Keratinocyte (primary cell): ENCODE results near the gene ACTN1. TPM values are rescaled to one million over a fixed set of nuclear protein-coding genes. Genes with fewer than 3 reads are reported as not detected.

Source experiments
- DNase-seq: peaks from one replicate; pipeline ENCODE4 v3.0.0-alpha.2; 2011; ENCODE audit warnings: low read depth, missing footprints, low spot score
- FAIRE-seq: peaks from 2 replicates; lab custom pipeline; 2011; peaks lifted over from hg19 to GRCh38; lab: Jason Lieb, UNC
- H2AFZ ChIP-seq: 2 replicates; pipeline ENCODE4 v1.6.0; 2012; ENCODE audit warnings: low read length, control low read depth, inconsistent platforms; ENCODE audit not compliant: control insufficient read depth
- H3K27ac ChIP-seq: 2 replicates; pipeline ENCODE4 v1.5.1; 2011; ENCODE audit warnings: low read length; ENCODE audit not compliant: control insufficient read depth, insufficient read depth
- H3K27me3 ChIP-seq: 3 replicates; pipeline ENCODE4 v1.6.0; 2011; ENCODE audit warnings: low read length; ENCODE audit not compliant: control insufficient read depth, insufficient read depth; ENCODE audit errors: extremely low read depth
- H3K36me3 ChIP-seq, 2 experiments: 2 replicates in 1 of 2; 3 replicates in 1 of 2; pipeline ENCODE4 v1.5.1; 2011; ENCODE audit warnings: low read length in 2 of 2, mild to moderate bottlenecking in 1 of 2; ENCODE audit not compliant: control insufficient read depth in 2 of 2, insufficient read depth in 2 of 2; ENCODE audit errors: extremely low read depth in 1 of 2
- H3K4me1 ChIP-seq: 3 replicates; pipeline ENCODE4 v1.5.1; 2011; ENCODE audit warnings: low read length; ENCODE audit not compliant: control insufficient read depth, insufficient read depth; ENCODE audit errors: extremely low read depth
- H3K4me2 ChIP-seq: 3 replicates; pipeline ENCODE4 v1.6.0; 2011; ENCODE audit warnings: low read depth, low read length; ENCODE audit not compliant: control insufficient read depth, insufficient read depth; ENCODE audit errors: extremely low read depth
- H3K4me3 ChIP-seq, 3 experiments: fragments of 200-600 bp in 1 of 3; sonication (generic) in 1 of 3; 2 replicates in 2 of 3; 3 replicates in 1 of 3; pipeline ENCODE4 v1.5.1; 2011 to 2016; ENCODE audit warnings: low read length in 3 of 3, mild to moderate bottlenecking in 3 of 3, control low read depth in 2 of 3, inconsistent platforms in 1 of 3, low read depth in 1 of 3, mixed read lengths in 1 of 3, mixed run types in 1 of 3, moderate library complexity in 1 of 3; ENCODE audit not compliant: control insufficient read depth in 2 of 3, insufficient read depth in 2 of 3; ENCODE audit errors: extremely low read depth in 1 of 3
- H3K79me2 ChIP-seq: 2 replicates; pipeline ENCODE4 v1.6.0; 2012; ENCODE audit warnings: low read length; ENCODE audit not compliant: control insufficient read depth, insufficient read depth
- H3K9ac ChIP-seq: 3 replicates; pipeline ENCODE4 v1.6.0; 2011; ENCODE audit warnings: low read length; ENCODE audit not compliant: control insufficient read depth, insufficient read depth; ENCODE audit errors: extremely low read depth
- H3K9me1 ChIP-seq: 3 replicates; pipeline ENCODE4 v1.6.0; 2011; ENCODE audit warnings: low read length; ENCODE audit not compliant: control insufficient read depth, insufficient read depth; ENCODE audit errors: extremely low read depth
- H3K9me3 ChIP-seq: 2 replicates; pipeline ENCODE4 v1.5.1; 2012; ENCODE audit warnings: low read depth, low read length; ENCODE audit not compliant: control insufficient read depth
- H4K20me1 ChIP-seq: 3 replicates; pipeline ENCODE4 v1.6.0; 2011; ENCODE audit warnings: low read length; ENCODE audit not compliant: control insufficient read depth, insufficient read depth; ENCODE audit errors: extremely low read depth
- CTCF ChIP-seq, 3 experiments: IDR thresholded peaks in 1 of 3; conservative IDR thresholded peaks in 1 of 3; optimal IDR thresholded peaks in 1 of 3; 2 replicates in 2 of 3; 3 replicates in 1 of 3; pipeline versions ENCODE3 to v1.5.1; 2011; ENCODE audit warnings: low read length in 3 of 3, mild to moderate bottlenecking in 3 of 3, moderate library complexity in 2 of 3, control low read depth in 1 of 3, inconsistent platforms in 1 of 3; ENCODE audit not compliant: insufficient read depth in 2 of 3; ENCODE audit errors: extremely low read depth in 1 of 3
- EZH2 ChIP-seq: IDR thresholded peaks from one replicate; pipeline ENCODE4 v1.6.1; 2012; ENCODE audit warnings: inconsistent platforms, mild to moderate bottlenecking, low read length, moderate library complexity
- dilution Hi-C: fragments of 300-500 bp; cut with MboI; formaldehyde crosslinking; loops from one replicate; pipeline ENCODE4 v1.7.0; 2020; ENCODE audit warnings: low sequenced_read_pairs; ENCODE audit not compliant: extremely low pct_ligation_motif_present
- polyA plus RNA-seq, 5 experiments: library from polyadenylated mRNA; depleted of rRNA in 3 of 5; stranded (reverse) in 3 of 5; stranded (forward) in 1 of 5; unstranded in 1 of 5; fragments of >200 nt; gene quantifications; 1 replicate in 1 of 5; 2 replicates in 3 of 5; 3 replicates in 1 of 5; pipeline versions ENCODE4 v1.2.1 to v1.2.3, GENCODE V29; 2011 to 2012; ENCODE audit warnings: missing spikeins in 2 of 5, low read depth in 1 of 5, low replicate concordance in 1 of 5

Gene ACTN1
- polyA plus RNA-seq, 1 donor (not counting 4 experiments of a cell fraction or from before 2014, with no cell fraction given): 558 TPM

GRCh38 chr14:69005432-69006148 lies 26.5 kb upstream of the ACTN1 start:
- Histone ChIP-seq H3K9ac (no peak overlapping the region), H3K9me1 (no peaks in the 10 kb centered on the region), H2AFZ (no peak overlapping the region), H3K9me3 (no peaks in the 10 kb centered on the region), H3K4me3 (peak overlapping the region in 1 of 3 experiments; percentile 23), H3K79me2 (no peaks in the 10 kb centered on the region), H3K27me3 (peaks cover 5% of the 10 kb centered on the region), H3K4me1 (peaks cover 15% of the 10 kb centered on the region), H3K27ac (no peak overlapping the region), H3K4me2 (peak overlapping the region; percentile 71), H3K36me3 (no peaks in the 10 kb centered on the region), H4K20me1 (no peaks in the 10 kb centered on the region)
- dilution Hi-C loops: no loop called here
- FAIRE-seq (peak; percentile 99), DNase-seq (peak; percentile 70)
- no peak for TF ChIP-seq EZH2
- TF ChIP-seq CTCF (optimal IDR thresholded peaks at IDR 0.05 in 1 of 3, IDR thresholded peaks at IDR 0.05 in 1 of 3, conservative IDR thresholded peaks at IDR 0.05 in 1 of 3; ENCODE audit: extremely low read depth in 1 of 3, insufficient read depth in 2 of 3, low read length in 3 of 3): no peak

- TF ChIP-seq CTCF (optimal IDR thresholded peaks at IDR 0.05 in 1 of 3, IDR thresholded peaks at IDR 0.05 in 1 of 3, conservative IDR thresholded peaks at IDR 0.05 in 1 of 3; ENCODE audit: extremely low read depth in 1 of 3, insufficient read depth in 2 of 3, low read length in 3 of 3) (no peak), EZH2 (no peak)
- FAIRE-seq (no peak), DNase-seq (no peak)
- no peak overlapping the region for H2AFZ ChIP-seq
- no peaks in the 10 kb centered on the region for H4K20me1 ChIP-seq
- H3K27me3 ChIP-seq: peaks cover 5% of the 10 kb centered on the region
- dilution Hi-C loops: no loop called here
- no peaks in the 10 kb centered on the region for H3K36me3 ChIP-seq
- no peaks in the 10 kb centered on the region for H3K9me3 ChIP-seq
- no peak overlapping the region for H3K27ac ChIP-seq
- H3K9ac ChIP-seq: no peak overlapping the region
- no peak overlapping the region for H3K4me3 ChIP-seq
- H3K9me1 ChIP-seq: no peaks in the 10 kb centered on the region
- peak overlapping the region; percentile 71 for H3K4me2 ChIP-seq
- peaks cover 15% of the 10 kb centered on the region for H3K4me1 ChIP-seq
- H3K79me2 ChIP-seq: no peaks in the 10 kb centered on the region
Observed at GRCh38 chr14:69004731-69005431, 25.8 kb upstream of the ACTN1 start.
